Astrocyte (in vitro differentiated cells and primary cell): ENCODE measurements around the gene ZDHHC14. TPM values are rescaled to one million over a fixed set of nuclear protein-coding genes. Genes with fewer than 3 reads are reported as not detected.

Experiments used
- DNase-seq: peaks from one replicate; pipeline ENCODE4 v3.0.0-alpha.2; 2010; ENCODE audit warnings: low read depth
- FAIRE-seq: peaks from 2 replicates; lab custom pipeline; 2011; peaks lifted over from hg19 to GRCh38; lab: Jason Lieb, UNC
- H2AFZ ChIP-seq: 2 replicates; pipeline ENCODE4 v1.6.0; 2012; ENCODE audit warnings: low read depth, low read length, inconsistent platforms
- H3K27ac ChIP-seq: 2 replicates; pipeline ENCODE4 v1.5.1; 2011; ENCODE audit warnings: low read depth, low read length, inconsistent platforms
- H3K27me3 ChIP-seq: 2 replicates; pipeline ENCODE4 v1.6.0; 2011; ENCODE audit warnings: low read length, inconsistent platforms; ENCODE audit not compliant: insufficient read depth
- H3K36me3 ChIP-seq: 2 replicates; pipeline ENCODE4 v1.5.1; 2011; ENCODE audit warnings: low read length, inconsistent platforms; ENCODE audit not compliant: insufficient read depth
- H3K4me1 ChIP-seq: 2 replicates; pipeline ENCODE4 v1.5.1; 2011; ENCODE audit warnings: low read length, inconsistent platforms; ENCODE audit not compliant: insufficient read depth
- H3K4me2 ChIP-seq: 2 replicates; pipeline ENCODE4 v1.6.0; 2012; ENCODE audit warnings: low read length, inconsistent platforms
- H3K4me3 ChIP-seq: 2 replicates; pipeline ENCODE4 v1.5.1; 2011; ENCODE audit warnings: low read depth, mild to moderate bottlenecking, low read length, inconsistent platforms; ENCODE audit not compliant: insufficient read depth
- H3K79me2 ChIP-seq: 2 replicates; pipeline ENCODE4 v1.6.0; 2012; ENCODE audit warnings: mild to moderate bottlenecking, low read length, inconsistent platforms; ENCODE audit not compliant: insufficient read depth
- H3K9ac ChIP-seq: 2 replicates; pipeline ENCODE4 v1.6.0; 2012; ENCODE audit warnings: mild to moderate bottlenecking, low read length, inconsistent platforms
- H3K9me3 ChIP-seq: 2 replicates; pipeline ENCODE4 v1.5.1; 2012; ENCODE audit warnings: low read depth, mild to moderate bottlenecking, low read length, inconsistent platforms; ENCODE audit not compliant: insufficient read depth
- H4K20me1 ChIP-seq: 2 replicates; pipeline ENCODE4 v1.6.0; 2012; ENCODE audit warnings: low read length, inconsistent platforms; ENCODE audit not compliant: insufficient read depth
- H3K27ac Mint-ChIP-seq: one replicate; pipeline ENCODE4 v1.8.0; 2021; ENCODE audit warnings: mild to moderate bottlenecking, mixed read lengths; ENCODE audit not compliant: unreplicated experiment
- H3K27me3 Mint-ChIP-seq: one replicate; pipeline ENCODE4 v1.8.0; 2021; ENCODE audit warnings: low read depth, mixed read lengths; ENCODE audit not compliant: unreplicated experiment
- H3K36me3 Mint-ChIP-seq: one replicate; pipeline ENCODE4 v1.8.0; 2021; ENCODE audit warnings: low read depth, mixed read lengths; ENCODE audit not compliant: unreplicated experiment
- H3K4me1 Mint-ChIP-seq: one replicate; pipeline ENCODE4 v1.8.0; 2021; ENCODE audit warnings: low read depth, mixed read lengths; ENCODE audit not compliant: unreplicated experiment
- H3K4me3 Mint-ChIP-seq: one replicate; pipeline ENCODE4 v1.8.0; 2021; ENCODE audit warnings: mild to moderate bottlenecking, moderate library complexity, mixed read lengths; ENCODE audit not compliant: unreplicated experiment
- H3K9me3 Mint-ChIP-seq: one replicate; pipeline ENCODE4 v1.8.0; 2021; ENCODE audit warnings: mild to moderate bottlenecking, mixed read lengths; ENCODE audit not compliant: unreplicated experiment
- CTCF ChIP-seq: IDR thresholded peaks from 2 replicates; pipeline ENCODE4 v1.5.1; 2011; ENCODE audit warnings: low read depth, mild to moderate bottlenecking, inconsistent platforms, low read length, moderate library complexity; ENCODE audit not compliant: insufficient read depth
- EZH2 ChIP-seq: IDR thresholded peaks from 2 replicates; pipeline ENCODE4 v1.6.1; 2012; ENCODE audit warnings: mild to moderate bottlenecking, low read length, inconsistent platforms; ENCODE audit not compliant: insufficient read depth
- total RNA-seq: library from RNA; stranded (reverse); gene quantifications from 2 replicates; pipeline ENCODE4 v1.2.1, GENCODE V29; 2021

Gene ZDHHC14
- total RNA-seq, 1 donor from 2014 or later: 7.2 TPM

- H3K27ac ChIP-seq: no peak overlapping the region
- no peaks in the 10 kb centered on the region for H3K9me3 ChIP-seq
- H3K27me3 ChIP-seq: peaks cover 26% of the 10 kb centered on the region
- Mint-ChIP-seq H3K27ac (no peak overlapping the region), H3K27me3 (peaks cover 25% of the 10 kb centered on the region), H3K4me1 (peaks cover 2% of the 10 kb centered on the region), H3K4me3 (no peak overlapping the region), H3K36me3 (no peaks in the 10 kb centered on the region), H3K9me3 (peaks cover 10% of the 10 kb centered on the region)
- no peaks in the 10 kb centered on the region for H3K4me1 ChIP-seq
- H4K20me1 ChIP-seq: no peaks in the 10 kb centered on the region
- FAIRE-seq (no peak), DNase-seq (no peak)
- H3K36me3 ChIP-seq: no peaks in the 10 kb centered on the region
- H3K9ac ChIP-seq: no peak overlapping the region
- H3K4me2 ChIP-seq: no peak overlapping the region
- H2AFZ ChIP-seq: no peak overlapping the region
- H3K4me3 ChIP-seq: no peak overlapping the region
- H3K79me2 ChIP-seq: no peaks in the 10 kb centered on the region
- TF ChIP-seq CTCF: no peak
Measured at GRCh38 chr6:157346373-157346772, 34.6 kb upstream of the ZDHHC14 start.

- FAIRE-seq (no peak), DNase-seq (no peak)
- peaks cover 4% of the 10 kb centered on the region for H3K27me3 ChIP-seq
- no peak overlapping the region for H3K4me3 Mint-ChIP-seq
- no peak overlapping the region for H3K9ac ChIP-seq
- no peaks in the 10 kb centered on the region for H3K4me1 Mint-ChIP-seq
- H3K4me2 ChIP-seq: no peak overlapping the region
- no peak overlapping the region for H3K27ac ChIP-seq
- H3K79me2 ChIP-seq: no peaks in the 10 kb centered on the region
- H3K36me3 ChIP-seq: no peaks in the 10 kb centered on the region
- no peak for TF ChIP-seq EZH2
- no peak for TF ChIP-seq CTCF
- H2AFZ ChIP-seq: no peak overlapping the region
- H4K20me1 ChIP-seq: no peaks in the 10 kb centered on the region
- H3K27me3 Mint-ChIP-seq: peaks cover 16% of the 10 kb centered on the region
- H3K4me1 ChIP-seq: no peaks in the 10 kb centered on the region
- H3K9me3 ChIP-seq: no peaks in the 10 kb centered on the region
- H3K9me3 Mint-ChIP-seq: no peaks in the 10 kb centered on the region
- H3K27ac Mint-ChIP-seq: no peak overlapping the region
- H3K36me3 Mint-ChIP-seq: no peaks in the 10 kb centered on the region
- H3K4me3 ChIP-seq: no peak overlapping the region
Measured at GRCh38 chr6:157358287-157358686, 22.7 kb upstream of the ZDHHC14 start.

GRCh38 chr6:157361886-157362285, 19.1 kb upstream of the ZDHHC14 start:
- no peaks in the 10 kb centered on the region for H3K4me1 ChIP-seq
- H3K4me3 ChIP-seq: no peak overlapping the region
- no peaks in the 10 kb centered on the region for H3K79me2 ChIP-seq
- Mint-ChIP-seq H3K4me3 (no peak overlapping the region), H3K27me3 (peaks cover 11% of the 10 kb centered on the region), H3K4me1 (no peaks in the 10 kb centered on the region), H3K9me3 (no peaks in the 10 kb centered on the region), H3K36me3 (no peaks in the 10 kb centered on the region), H3K27ac (no peak overlapping the region)
- TF ChIP-seq EZH2: no peak
- TF ChIP-seq CTCF: no peak
- H3K36me3 ChIP-seq: no peaks in the 10 kb centered on the region
- H3K4me2 ChIP-seq: no peak overlapping the region
- H3K27ac ChIP-seq: no peak overlapping the region
- H2AFZ ChIP-seq: no peak overlapping the region
- FAIRE-seq (no peak), DNase-seq (no peak)
- no peak overlapping the region for H3K9ac ChIP-seq
- H4K20me1 ChIP-seq: no peaks in the 10 kb centered on the region
- no peaks in the 10 kb centered on the region for H3K27me3 ChIP-seq
- no peaks in the 10 kb centered on the region for H3K9me3 ChIP-seq
